Keratinocyte (primary cell): ENCODE results near the gene SNTG2. TPM values are rescaled to one million over a fixed set of nuclear protein-coding genes. Genes with fewer than 3 reads are reported as not detected.

ENCODE experiments used
- DNase-seq: peaks from one replicate; pipeline ENCODE4 v3.0.0-alpha.2; 2011; ENCODE audit warnings: low read depth, missing footprints, low spot score
- FAIRE-seq: peaks from 2 replicates; lab custom pipeline; 2011; peaks lifted over from hg19 to GRCh38; lab: Jason Lieb, UNC
- H2AFZ ChIP-seq: 2 replicates; pipeline ENCODE4 v1.6.0; 2012; ENCODE audit warnings: low read length, control low read depth, inconsistent platforms; ENCODE audit not compliant: control insufficient read depth
- H3K27ac ChIP-seq: 2 replicates; pipeline ENCODE4 v1.5.1; 2011; ENCODE audit warnings: low read length; ENCODE audit not compliant: control insufficient read depth, insufficient read depth
- H3K27me3 ChIP-seq: 3 replicates; pipeline ENCODE4 v1.6.0; 2011; ENCODE audit warnings: low read length; ENCODE audit not compliant: control insufficient read depth, insufficient read depth; ENCODE audit errors: extremely low read depth
- H3K36me3 ChIP-seq, 2 experiments: 2 replicates in 1 of 2; 3 replicates in 1 of 2; pipeline ENCODE4 v1.5.1; 2011; ENCODE audit warnings: low read length in 2 of 2, mild to moderate bottlenecking in 1 of 2; ENCODE audit not compliant: control insufficient read depth in 2 of 2, insufficient read depth in 2 of 2; ENCODE audit errors: extremely low read depth in 1 of 2
- H3K4me1 ChIP-seq: 3 replicates; pipeline ENCODE4 v1.5.1; 2011; ENCODE audit warnings: low read length; ENCODE audit not compliant: control insufficient read depth, insufficient read depth; ENCODE audit errors: extremely low read depth
- H3K4me2 ChIP-seq: 3 replicates; pipeline ENCODE4 v1.6.0; 2011; ENCODE audit warnings: low read depth, low read length; ENCODE audit not compliant: control insufficient read depth, insufficient read depth; ENCODE audit errors: extremely low read depth
- H3K4me3 ChIP-seq, 3 experiments: fragments of 200-600 bp in 1 of 3; sonication (generic) in 1 of 3; 2 replicates in 2 of 3; 3 replicates in 1 of 3; pipeline ENCODE4 v1.5.1; 2011 to 2016; ENCODE audit warnings: low read length in 3 of 3, mild to moderate bottlenecking in 3 of 3, control low read depth in 2 of 3, inconsistent platforms in 1 of 3, low read depth in 1 of 3, mixed read lengths in 1 of 3, mixed run types in 1 of 3, moderate library complexity in 1 of 3; ENCODE audit not compliant: control insufficient read depth in 2 of 3, insufficient read depth in 2 of 3; ENCODE audit errors: extremely low read depth in 1 of 3
- H3K79me2 ChIP-seq: 2 replicates; pipeline ENCODE4 v1.6.0; 2012; ENCODE audit warnings: low read length; ENCODE audit not compliant: control insufficient read depth, insufficient read depth
- H3K9ac ChIP-seq: 3 replicates; pipeline ENCODE4 v1.6.0; 2011; ENCODE audit warnings: low read length; ENCODE audit not compliant: control insufficient read depth, insufficient read depth; ENCODE audit errors: extremely low read depth
- H3K9me1 ChIP-seq: 3 replicates; pipeline ENCODE4 v1.6.0; 2011; ENCODE audit warnings: low read length; ENCODE audit not compliant: control insufficient read depth, insufficient read depth; ENCODE audit errors: extremely low read depth
- H3K9me3 ChIP-seq: 2 replicates; pipeline ENCODE4 v1.5.1; 2012; ENCODE audit warnings: low read depth, low read length; ENCODE audit not compliant: control insufficient read depth
- H4K20me1 ChIP-seq: 3 replicates; pipeline ENCODE4 v1.6.0; 2011; ENCODE audit warnings: low read length; ENCODE audit not compliant: control insufficient read depth, insufficient read depth; ENCODE audit errors: extremely low read depth
- EZH2 ChIP-seq: IDR thresholded peaks from one replicate; pipeline ENCODE4 v1.6.1; 2012; ENCODE audit warnings: inconsistent platforms, mild to moderate bottlenecking, low read length, moderate library complexity
- dilution Hi-C: fragments of 300-500 bp; cut with MboI; formaldehyde crosslinking; loops from one replicate; pipeline ENCODE4 v1.7.0; 2020; ENCODE audit warnings: low sequenced_read_pairs; ENCODE audit not compliant: extremely low pct_ligation_motif_present
- polyA plus RNA-seq, 5 experiments: library from polyadenylated mRNA; depleted of rRNA in 3 of 5; stranded (reverse) in 3 of 5; stranded (forward) in 1 of 5; unstranded in 1 of 5; fragments of >200 nt; gene quantifications; 1 replicate in 1 of 5; 2 replicates in 3 of 5; 3 replicates in 1 of 5; pipeline versions ENCODE4 v1.2.1 to v1.2.3, GENCODE V29; 2011 to 2012; ENCODE audit warnings: missing spikeins in 2 of 5, low read depth in 1 of 5, low replicate concordance in 1 of 5
- TF ChIP-seq, protein P1 (sequence below), 3 experiments: IDR thresholded peaks in 1 of 3; conservative IDR thresholded peaks in 1 of 3; optimal IDR thresholded peaks in 1 of 3; 2 replicates in 2 of 3; 3 replicates in 1 of 3; pipeline versions ENCODE3 to v1.5.1; 2011; ENCODE audit warnings: low read length in 3 of 3, mild to moderate bottlenecking in 3 of 3, moderate library complexity in 2 of 3, control low read depth in 1 of 3, inconsistent platforms in 1 of 3; ENCODE audit not compliant: insufficient read depth in 2 of 3; ENCODE audit errors: extremely low read depth in 1 of 3

Gene SNTG2
- polyA plus RNA-seq, 1 donor (not counting 4 experiments of a cell fraction or from before 2014, with no cell fraction given), result not detected

DNA sequence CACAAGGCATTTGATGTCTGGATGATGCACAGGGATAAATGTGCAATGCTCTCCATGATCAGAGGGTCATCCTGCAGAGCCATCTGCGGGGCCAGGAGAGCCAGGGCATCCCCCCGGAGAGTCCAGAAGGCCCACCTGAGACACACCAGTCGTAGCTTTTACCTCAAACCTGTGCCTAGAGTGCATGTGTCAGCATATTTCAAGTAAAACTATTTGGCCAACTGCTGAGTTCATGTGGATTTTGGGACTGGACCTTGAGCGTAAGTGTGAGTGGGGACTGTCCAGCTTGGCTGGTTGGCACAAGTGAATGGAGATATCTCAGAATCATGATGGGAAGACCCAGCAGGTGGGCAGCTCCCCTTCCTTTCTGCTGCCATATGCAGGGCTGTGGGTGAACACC, 314.8 kb downstream of the SNTG2 start:
- H3K9ac ChIP-seq, result no peak overlapping the region
- H3K4me1 ChIP-seq, result no peaks in the 10 kb centered on the region
- H4K20me1 ChIP-seq, result no peaks in the 10 kb centered on the region
- TF ChIP-seq EZH2, result no peak
- TF ChIP-seq, protein P1, sequence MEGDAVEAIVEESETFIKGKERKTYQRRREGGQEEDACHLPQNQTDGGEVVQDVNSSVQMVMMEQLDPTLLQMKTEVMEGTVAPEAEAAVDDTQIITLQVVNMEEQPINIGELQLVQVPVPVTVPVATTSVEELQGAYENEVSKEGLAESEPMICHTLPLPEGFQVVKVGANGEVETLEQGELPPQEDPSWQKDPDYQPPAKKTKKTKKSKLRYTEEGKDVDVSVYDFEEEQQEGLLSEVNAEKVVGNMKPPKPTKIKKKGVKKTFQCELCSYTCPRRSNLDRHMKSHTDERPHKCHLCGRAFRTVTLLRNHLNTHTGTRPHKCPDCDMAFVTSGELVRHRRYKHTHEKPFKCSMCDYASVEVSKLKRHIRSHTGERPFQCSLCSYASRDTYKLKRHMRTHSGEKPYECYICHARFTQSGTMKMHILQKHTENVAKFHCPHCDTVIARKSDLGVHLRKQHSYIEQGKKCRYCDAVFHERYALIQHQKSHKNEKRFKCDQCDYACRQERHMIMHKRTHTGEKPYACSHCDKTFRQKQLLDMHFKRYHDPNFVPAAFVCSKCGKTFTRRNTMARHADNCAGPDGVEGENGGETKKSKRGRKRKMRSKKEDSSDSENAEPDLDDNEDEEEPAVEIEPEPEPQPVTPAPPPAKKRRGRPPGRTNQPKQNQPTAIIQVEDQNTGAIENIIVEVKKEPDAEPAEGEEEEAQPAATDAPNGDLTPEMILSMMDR (optimal IDR thresholded peaks at IDR 0.05 in 1 of 3, IDR thresholded peaks at IDR 0.05 in 1 of 3, conservative IDR thresholded peaks at IDR 0.05 in 1 of 3; ENCODE audit: extremely low read depth in 1 of 3, insufficient read depth in 2 of 3, low read length in 3 of 3), result no peak
- no peaks in the 10 kb centered on the region for H3K27me3 ChIP-seq
- H3K4me2 ChIP-seq, result no peak overlapping the region
- H2AFZ ChIP-seq, result no peak overlapping the region
- H3K9me1 ChIP-seq, result no peaks in the 10 kb centered on the region
- no peak for DNase-seq
- H3K27ac ChIP-seq, result no peak overlapping the region
- no peaks in the 10 kb centered on the region for H3K79me2 ChIP-seq
- no peaks in the 10 kb centered on the region for H3K9me3 ChIP-seq
- dilution Hi-C loops, result no loop called here
- H3K4me3 ChIP-seq, result no peak overlapping the region
- no peaks in the 10 kb centered on the region for H3K36me3 ChIP-seq
- no peak for FAIRE-seq

DNA sequence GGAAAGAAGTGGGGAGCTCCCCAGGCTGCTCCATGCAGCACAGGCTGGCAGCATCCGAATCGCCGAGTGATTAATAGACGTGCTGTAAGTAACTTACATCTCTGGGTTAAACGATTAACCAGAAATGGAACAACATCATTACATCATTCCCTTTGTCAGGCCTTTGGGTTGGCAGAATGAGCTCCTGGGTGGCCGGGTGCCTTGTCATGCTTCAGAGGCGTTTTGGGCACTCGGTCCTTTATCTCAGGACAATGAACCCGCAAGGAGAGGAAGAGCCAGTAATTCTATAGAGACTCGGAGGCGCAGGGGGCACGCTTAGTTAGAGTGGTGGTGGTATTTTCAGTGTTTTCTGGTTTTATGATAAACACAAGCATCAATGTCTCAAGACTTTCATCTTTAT, 315.7 kb downstream of the SNTG2 start:
- Histone ChIP-seq H3K4me3 (no peak overlapping the region), H3K9me1 (no peaks in the 10 kb centered on the region), H3K9me3 (no peaks in the 10 kb centered on the region), H3K27me3 (no peaks in the 10 kb centered on the region), H4K20me1 (no peaks in the 10 kb centered on the region), H3K79me2 (no peaks in the 10 kb centered on the region), H2AFZ (no peak overlapping the region), H3K9ac (no peak overlapping the region), H3K4me2 (no peak overlapping the region), H3K27ac (no peak overlapping the region), H3K4me1 (no peaks in the 10 kb centered on the region), H3K36me3 (no peaks in the 10 kb centered on the region)
- DNase-seq, result no peak
- TF ChIP-seq EZH2, result no peak
- TF ChIP-seq, protein P1 (optimal IDR thresholded peaks at IDR 0.05 in 1 of 3, IDR thresholded peaks at IDR 0.05 in 1 of 3, conservative IDR thresholded peaks at IDR 0.05 in 1 of 3; ENCODE audit: extremely low read depth in 1 of 3, insufficient read depth in 2 of 3, low read length in 3 of 3), result no peak
- dilution Hi-C loops, result no loop called here
- FAIRE-seq, result no peak
